HG03159 (cell line): ENCODE measurements around the gene SGMS1.
"Not testable (repeated sequence)": the region's sequence is repeated elsewhere in the genome, so short reads cannot be mapped to it uniquely, and the experiment has no call there.

Experiments
- ATAC-seq: cut with Tn5 transposase; IDR thresholded peaks from one replicate; pipeline ENCODE4 v1.9.1; 2021; ENCODE audit warnings: mild to moderate bottlenecking, moderate library complexity; ENCODE audit not compliant: unreplicated experiment

The SGMS1 gene

GRCh38 chr10:50387732-50388073 is 236.1 kb downstream of the SGMS1 start:
- peak; percentile 50 for ATAC-seq

- ATAC-seq: no peak
Observed at GRCh38 chr10:50387007-50387731, 236.6 kb downstream of the SGMS1 start.

GRCh38 chr10:50385624-50386023 is 238.1 kb downstream of the SGMS1 start:
- no peak for ATAC-seq

GRCh38 chr10:50384898-50385297 is 238.9 kb downstream of the SGMS1 start:
- ATAC-seq: no peak

- no peak for ATAC-seq
Observed at GRCh38 chr10:50384238-50384637, 239.5 kb downstream of the SGMS1 start.

GRCh38 chr10:50382576-50383023 is 241.2 kb downstream of the SGMS1 start:
- no peak for ATAC-seq

- no peak for ATAC-seq
Observed at GRCh38 chr10:50381642-50382041, 242.1 kb downstream of the SGMS1 start.

GRCh38 chr10:50379616-50380015 is 244.1 kb downstream of the SGMS1 start:
- ATAC-seq: no peak

- no peak for ATAC-seq
Observed at GRCh38 chr10:50375745-50376144, 248.0 kb downstream of the SGMS1 start.

GRCh38 chr10:50375051-50375452 is 248.7 kb downstream of the SGMS1 start:
- ATAC-seq: no peak

- ATAC-seq: no peak
Observed at GRCh38 chr10:50373821-50374501, 249.8 kb downstream of the SGMS1 start.

- no peak for ATAC-seq
Observed at GRCh38 chr10:50369931-50370330, 253.8 kb downstream of the SGMS1 start.

GRCh38 chr10:50367732-50368131 is 256.0 kb downstream of the SGMS1 start:
- no peak for ATAC-seq

GRCh38 chr10:50366421-50366820 is 257.3 kb downstream of the SGMS1 start:
- ATAC-seq: not testable (repeated sequence)

- ATAC-seq: not testable (repeated sequence)
Observed at GRCh38 chr10:50364730-50365129, 259.0 kb downstream of the SGMS1 start.

- ATAC-seq: peak; percentile 90
Observed at GRCh38 chr10:50362547-50363125, 261.1 kb downstream of the SGMS1 start.

- ATAC-seq: no peak
Observed at GRCh38 chr10:50361946-50362345, 261.8 kb downstream of the SGMS1 start.

- ATAC-seq: no peak
Observed at GRCh38 chr10:50360077-50360850, 263.5 kb downstream of the SGMS1 start.

- ATAC-seq: no peak
Observed at GRCh38 chr10:50358925-50359687, 264.6 kb downstream of the SGMS1 start.

GRCh38 chr10:50358411-50358810 is 265.3 kb downstream of the SGMS1 start:
- ATAC-seq: no peak

GRCh38 chr10:50356481-50356832 is 267.3 kb downstream of the SGMS1 start:
- not testable (repeated sequence) for ATAC-seq
